ENCODE measurements around the gene KIR2DL3.
"Not testable (repeated sequence)": the region's sequence is repeated elsewhere in the genome, so short reads cannot be mapped to it uniquely, and the experiment has no call there.

Gene KIR2DL3

GRCh38 chr19:54738306-54738705 lies at the start of gene KIR2DL3:
TSS of gene KIR2DL3 (plus strand) at chr19:54738513. CDS start at chr19:54738546, 33 bp downstream.
- DNase-seq (ENCODE audit: low read depth), result not testable (repeated sequence)

DNA sequence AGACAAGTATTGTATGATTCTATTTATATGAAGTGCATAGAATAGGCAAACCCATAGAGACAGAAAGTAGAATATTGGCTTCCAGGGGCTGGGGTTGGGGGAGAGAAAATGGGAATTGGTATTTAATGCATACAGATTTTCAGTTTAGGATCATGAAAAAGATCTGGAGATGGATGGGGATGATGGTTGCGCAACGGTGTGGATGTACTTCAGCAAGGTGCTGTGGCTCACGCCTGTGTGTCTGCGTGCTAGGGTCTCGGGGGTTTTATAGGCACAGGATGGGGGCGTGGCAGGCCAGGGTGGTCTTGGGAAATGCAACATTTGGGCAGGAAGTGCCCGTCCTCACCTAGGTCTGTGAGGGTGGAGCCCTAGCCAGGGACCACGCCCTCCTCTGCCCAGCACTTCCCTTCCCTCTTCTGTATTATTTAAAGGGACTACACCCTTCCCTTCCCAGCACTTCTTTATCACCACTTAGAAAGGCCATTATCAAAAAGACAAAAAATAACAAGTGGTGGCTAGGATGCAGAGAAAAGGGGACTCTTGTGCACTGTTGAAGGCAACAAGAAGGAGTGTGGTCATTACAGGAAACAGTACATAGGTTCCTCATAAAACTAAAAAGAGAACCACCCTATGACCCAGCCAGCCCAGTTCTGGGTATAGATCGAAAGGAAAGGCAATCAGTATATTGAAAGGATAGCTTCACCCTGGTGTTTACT lies 46.6 kb upstream of the KIR2DL3 start:
- no peak for DNase-seq (ENCODE audit: low read depth)

DNA sequence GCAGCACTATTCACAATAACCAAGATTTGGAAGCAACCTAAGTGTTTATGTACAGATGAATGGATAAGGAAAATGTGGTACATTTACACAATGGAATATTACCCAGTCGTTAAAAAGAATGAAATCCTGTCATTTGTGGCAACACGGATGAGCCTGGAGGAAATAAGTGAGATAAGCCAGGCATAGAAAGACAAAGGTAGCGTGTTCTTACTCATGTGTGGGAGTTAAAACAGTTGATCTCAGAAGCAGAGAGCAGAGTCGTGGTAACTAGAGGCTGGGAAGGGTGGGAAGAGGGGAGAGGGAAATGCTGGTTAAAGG lies 46.1 kb upstream of the KIR2DL3 start:
- DNase-seq (ENCODE audit: low read depth), result no peak

DNA sequence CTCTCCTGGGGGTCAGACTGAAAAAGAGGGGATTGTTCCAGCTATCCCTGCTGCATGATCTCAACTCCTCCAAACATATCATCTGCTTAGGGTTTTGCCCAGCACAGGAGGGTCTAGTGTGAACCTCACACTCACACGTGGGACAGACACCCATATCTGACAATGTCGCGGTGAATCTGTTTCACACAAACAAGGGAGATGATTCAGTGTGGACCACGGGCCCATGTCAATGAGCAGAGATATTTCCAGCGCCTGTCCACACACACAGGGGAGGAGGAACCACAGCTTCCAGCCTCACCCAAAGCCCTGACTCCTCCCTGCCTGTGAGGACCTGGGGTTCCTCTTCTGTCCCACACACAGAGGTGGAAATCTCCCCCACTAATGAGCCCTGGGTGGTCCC lies 43.7 kb upstream of the KIR2DL3 start:
- DNase-seq (ENCODE audit: low read depth), result no peak

DNA sequence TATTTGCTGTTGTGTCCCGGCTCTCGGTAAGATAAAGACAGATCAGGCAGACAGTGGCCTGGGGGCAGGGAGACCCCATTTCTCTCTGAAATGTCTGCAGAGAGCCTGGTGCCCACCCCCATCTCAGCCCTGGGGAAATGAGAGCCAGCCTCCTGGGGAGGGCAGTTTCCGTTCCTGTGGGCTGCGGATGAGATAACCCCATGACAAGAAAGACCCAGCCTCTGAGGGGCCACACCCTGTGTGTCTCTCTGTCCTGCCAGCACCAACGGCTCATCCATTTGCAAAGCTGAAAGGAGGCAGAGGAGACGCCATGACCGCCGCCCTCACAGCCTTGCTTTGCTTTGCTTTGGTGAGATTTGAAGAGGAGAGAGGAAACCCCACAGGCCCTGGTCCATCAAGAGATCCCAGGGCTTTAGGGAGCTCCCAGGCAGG lies 42.2 kb upstream of the KIR2DL3 start:
- DNase-seq (ENCODE audit: low read depth), result no peak

DNA sequence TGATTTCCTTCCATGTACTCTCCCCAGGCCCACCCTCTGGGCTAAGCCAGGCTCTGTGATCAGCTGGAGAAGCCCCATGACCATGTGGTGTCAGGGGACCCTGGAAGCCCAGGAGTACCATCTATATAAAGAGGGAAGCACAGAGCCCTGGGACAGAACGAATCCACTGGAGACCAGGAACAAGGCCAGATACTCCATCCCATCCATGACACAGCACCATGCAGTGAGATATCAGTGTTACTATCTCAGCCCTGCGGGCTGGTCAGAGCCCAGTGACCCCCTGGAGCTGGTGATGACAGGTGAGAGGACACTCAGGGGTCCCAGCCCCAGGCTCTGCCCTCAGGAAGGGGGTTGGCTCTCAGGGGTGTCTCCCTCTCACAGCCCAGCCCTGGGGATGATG lies 41.5 kb upstream of the KIR2DL3 start:
- DNase-seq (ENCODE audit: low read depth), result no peak

- DNase-seq (ENCODE audit: low read depth), result not testable (repeated sequence)
Measured at GRCh38 chr19:54697716-54698115, 40.6 kb upstream of the KIR2DL3 start.

DNA sequence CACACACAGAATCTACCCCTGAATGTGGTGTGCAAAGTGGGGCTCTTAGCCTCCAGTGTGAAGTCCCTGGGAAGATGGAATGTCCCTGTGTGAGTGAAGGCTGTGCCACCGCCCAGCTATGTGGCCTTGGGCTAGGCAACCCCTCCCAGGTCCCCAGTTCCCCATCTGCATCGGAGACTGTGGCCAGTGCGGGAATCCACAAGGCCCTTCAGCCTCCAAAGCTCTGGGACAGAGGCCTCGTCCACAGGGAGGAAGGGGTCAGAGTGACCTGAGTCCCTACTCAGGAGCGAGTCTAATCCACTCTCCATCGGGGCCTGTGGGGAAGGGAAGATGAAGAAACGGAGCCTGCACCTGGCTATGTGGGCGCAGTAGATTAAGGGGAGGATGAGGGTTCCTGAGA lies 33.4 kb upstream of the KIR2DL3 start:
- no peak for DNase-seq (ENCODE audit: low read depth)

- no peak for DNase-seq (ENCODE audit: low read depth)
Measured at GRCh38 chr19:54707962-54708361, 30.4 kb upstream of the KIR2DL3 start.

DNA sequence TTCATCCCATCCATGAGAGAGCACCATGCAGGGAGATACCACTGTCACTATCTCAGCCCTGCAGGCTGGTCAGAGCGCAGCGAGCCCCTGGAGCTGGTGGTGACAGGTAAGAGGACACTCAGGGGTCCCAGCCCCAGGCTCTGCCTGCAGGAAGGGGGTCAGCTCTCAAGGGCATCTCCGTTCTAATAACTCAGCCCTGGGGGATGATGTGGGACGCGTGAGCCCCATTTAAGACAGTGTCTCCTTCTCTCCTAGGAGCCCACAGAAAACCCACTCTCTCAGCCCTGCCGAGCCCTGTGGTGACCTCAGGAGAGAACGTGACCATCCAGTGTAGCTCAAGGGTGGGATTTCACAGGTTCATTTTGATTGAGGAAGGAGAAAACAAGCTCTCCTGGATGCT lies 29.5 kb upstream of the KIR2DL3 start:
- no peak for DNase-seq (ENCODE audit: low read depth)

GRCh38 chr19:54709212-54709948 lies 28.9 kb upstream of the KIR2DL3 start:
- no peak for DNase-seq (ENCODE audit: low read depth)

- not testable (repeated sequence) for DNase-seq (ENCODE audit: low read depth)
Measured at GRCh38 chr19:54709956-54710355, 28.4 kb upstream of the KIR2DL3 start.

DNA sequence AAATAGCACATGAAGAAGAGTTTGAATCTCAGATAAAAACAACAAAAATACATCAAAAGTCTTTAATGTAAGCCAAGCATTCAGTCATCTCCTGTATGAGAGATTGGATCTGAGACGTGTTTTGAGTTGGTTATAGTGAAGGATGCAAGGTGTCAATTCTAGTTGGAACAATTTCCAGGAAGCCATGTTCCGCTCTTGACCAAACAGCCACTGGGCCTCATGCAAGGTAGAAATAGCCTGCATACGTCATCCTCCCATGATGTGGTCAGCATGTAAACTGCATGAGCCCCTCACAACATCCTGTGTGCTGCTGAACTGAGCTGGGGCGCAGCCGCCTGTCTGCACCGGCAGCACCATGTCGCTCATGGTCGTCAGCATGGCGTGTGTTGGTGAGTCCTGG lies 14.2 kb upstream of the KIR2DL3 start, which contains the start of gene KIR3DL3:
Gene KIR3DL3 (plus strand): TSS at position 301 of the 400 bp plus-strand sequence. CDS start 55 bp downstream, at position 356.
- no peak for DNase-seq (ENCODE audit: low read depth)

DNA sequence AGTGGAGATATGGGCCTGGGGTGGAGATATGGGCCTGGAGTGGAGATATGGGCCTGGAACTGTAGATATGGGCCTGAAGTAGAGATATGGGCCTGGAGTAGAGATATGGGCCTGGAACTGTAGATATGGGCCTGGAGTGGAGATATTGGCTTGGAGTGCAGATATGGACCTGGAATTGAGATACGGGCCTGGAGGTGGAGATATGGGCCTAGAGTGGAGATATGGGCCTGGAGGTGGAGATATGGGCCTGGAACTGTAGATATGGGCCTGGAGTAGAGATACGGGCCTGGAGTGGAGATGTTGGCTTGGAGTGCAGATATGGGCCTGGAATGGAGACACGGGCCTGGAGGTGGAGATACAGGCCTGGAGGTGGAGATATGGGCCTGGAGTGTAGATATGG lies 13.7 kb upstream of the KIR2DL3 start:
- no peak for DNase-seq (ENCODE audit: low read depth)

- DNase-seq (ENCODE audit: low read depth), result no peak
Measured at GRCh38 chr19:54725321-54725720, 13.0 kb upstream of the KIR2DL3 start.

- no peak for DNase-seq (ENCODE audit: low read depth)
Measured at GRCh38 chr19:54727562-54727961, 10.8 kb upstream of the KIR2DL3 start.

- no peak for DNase-seq (ENCODE audit: low read depth)
Measured at GRCh38 chr19:54728167-54728566, 10.1 kb upstream of the KIR2DL3 start.

- DNase-seq (ENCODE audit: low read depth), result no peak
Measured at GRCh38 chr19:54729416-54730188, 8.7 kb upstream of the KIR2DL3 start.

GRCh38 chr19:54731191-54731590 lies 7.1 kb upstream of the KIR2DL3 start:
- DNase-seq (ENCODE audit: low read depth), result no peak

DNA sequence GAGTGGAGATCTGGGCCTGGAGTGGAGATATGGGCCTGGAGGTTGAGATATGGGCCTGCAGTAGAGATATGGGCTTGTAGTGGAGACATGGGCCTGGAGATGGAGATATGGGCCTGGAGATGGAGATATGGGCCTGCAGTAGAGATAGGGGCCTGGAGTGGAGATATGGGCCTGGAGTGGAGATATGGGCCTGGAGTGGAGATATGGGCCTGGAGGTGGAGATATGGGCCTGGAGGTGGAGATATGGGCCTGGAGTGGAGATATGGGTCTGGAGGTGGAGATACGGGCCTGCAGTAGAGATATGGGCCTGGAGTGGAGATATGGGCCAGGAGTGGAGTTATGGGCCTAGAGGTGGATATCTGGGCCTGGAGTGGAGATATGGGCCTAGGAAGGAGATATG lies 402 bp downstream of the KIR2DL3 start:
- DNase-seq (ENCODE audit: low read depth), result no peak

DNA sequence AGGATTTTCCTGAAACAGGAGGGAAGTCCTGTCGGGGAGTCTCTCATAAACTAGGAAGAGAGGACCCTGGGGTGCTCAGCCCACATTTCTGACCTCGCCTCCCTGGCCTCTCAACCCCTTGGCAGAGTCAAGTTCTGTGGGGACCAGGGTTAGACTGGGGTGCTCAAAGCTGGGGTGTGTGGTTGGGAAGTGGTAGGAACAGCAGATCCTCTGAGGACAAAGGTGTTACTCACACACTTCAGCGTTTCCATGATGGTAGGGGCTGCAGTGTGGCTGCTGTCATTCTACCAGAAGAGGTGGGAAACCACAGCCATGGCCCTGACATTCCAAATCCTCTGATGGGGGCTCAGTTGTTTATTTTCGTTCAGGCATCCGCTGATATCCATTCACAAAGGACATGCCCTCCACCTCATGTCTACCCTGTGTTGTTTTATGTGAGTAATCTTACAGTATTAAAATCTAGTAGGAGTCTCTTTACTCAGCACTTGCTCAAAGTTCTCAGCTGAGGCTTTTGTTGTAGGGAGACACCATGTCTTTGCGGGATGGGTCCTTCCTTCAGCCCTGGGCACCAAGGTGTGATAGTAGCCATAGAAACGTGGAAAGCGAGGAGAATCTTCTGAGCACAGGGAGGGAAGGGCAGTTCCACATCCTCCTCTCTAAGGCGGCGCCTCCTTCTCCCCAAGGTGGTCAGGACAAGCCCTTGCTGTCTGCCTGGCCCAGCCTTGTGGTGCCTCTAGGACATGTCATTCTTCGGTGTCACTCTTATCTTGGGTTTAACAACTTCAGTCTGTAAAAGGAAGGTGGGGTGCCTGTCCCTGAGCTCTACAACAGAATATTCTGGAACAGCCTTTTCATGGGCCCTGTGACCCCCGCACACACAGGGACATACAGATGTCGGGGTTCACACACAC lies 1.5 kb downstream of the KIR2DL3 start:
- DNase-seq (ENCODE audit: low read depth), result no peak

- not testable (repeated sequence) for DNase-seq (ENCODE audit: low read depth)
Measured at GRCh38 chr19:54741950-54742349, 3.6 kb downstream of the KIR2DL3 start.

Measured in T-helper 22 cell (primary cell).